Right atrium auricular region (tissue), 2 donors: Measurements from ENCODE around the gene CCL22. TPM values are rescaled to one million over a fixed set of nuclear protein-coding genes. Genes with fewer than 3 reads are reported as not detected.

Experiments
- DNase-seq: peaks from one replicate; pipeline ENCODE4 v3.0.0-alpha.2; 2019; ENCODE audit warnings: low spot score
- H3K27ac ChIP-seq, 2 donors: fragments of 200-600 bp; sonication (generic); 1 replicate in 1 of 2; 2 replicates in 1 of 2; pipeline ENCODE4 v1.5.1; 2016 to 2019
- H3K27me3 ChIP-seq, 2 donors: fragments of 200-600 bp; sonication (generic); one replicate each; pipeline versions ENCODE4 v1.5.1 to v1.6.0; 2017 to 2019
- H3K36me3 ChIP-seq: fragments of 200-600 bp; sonication (generic); one replicate; pipeline ENCODE4 v1.5.1; 2016
- H3K4me1 ChIP-seq, 2 donors: fragments of 200-600 bp; sonication (generic); one replicate each; pipeline versions ENCODE4 v1.5.1 to v1.6.0; 2017 to 2019
- H3K4me3 ChIP-seq, 2 donors: fragments of 200-600 bp; sonication (generic); 1 replicate in 1 of 2; 2 replicates in 1 of 2; pipeline ENCODE4 v1.5.1; 2017 to 2019; ENCODE audit warnings: mild to moderate bottlenecking in 1 of 2, moderate library complexity in 1 of 2
- H3K9me3 ChIP-seq, 2 donors: fragments of 200-600 bp; sonication (generic); one replicate each; pipeline ENCODE4 v1.5.1; 2019
- total RNA-seq, 2 donors: library from RNA; depleted of rRNA; stranded (reverse); fragments of >200 nt; gene quantifications; one replicate each; pipeline ENCODE4 v1.1.0, GENCODE V29; 2016
- TF ChIP-seq, protein P1 (sequence below), 2 donors: fragments of 200-600 bp; sonication (generic); IDR thresholded peaks; one replicate each; pipeline ENCODE4 v1.5.1; 2019; ENCODE audit warnings: antibody characterized with exemption in 2 of 2

The CCL22 gene, protein sequence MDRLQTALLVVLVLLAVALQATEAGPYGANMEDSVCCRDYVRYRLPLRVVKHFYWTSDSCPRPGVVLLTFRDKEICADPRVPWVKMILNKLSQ
- under 1 TPM in 1 of 2 donors, not detected in 1; 0.08 TPM for total RNA-seq

DNA sequence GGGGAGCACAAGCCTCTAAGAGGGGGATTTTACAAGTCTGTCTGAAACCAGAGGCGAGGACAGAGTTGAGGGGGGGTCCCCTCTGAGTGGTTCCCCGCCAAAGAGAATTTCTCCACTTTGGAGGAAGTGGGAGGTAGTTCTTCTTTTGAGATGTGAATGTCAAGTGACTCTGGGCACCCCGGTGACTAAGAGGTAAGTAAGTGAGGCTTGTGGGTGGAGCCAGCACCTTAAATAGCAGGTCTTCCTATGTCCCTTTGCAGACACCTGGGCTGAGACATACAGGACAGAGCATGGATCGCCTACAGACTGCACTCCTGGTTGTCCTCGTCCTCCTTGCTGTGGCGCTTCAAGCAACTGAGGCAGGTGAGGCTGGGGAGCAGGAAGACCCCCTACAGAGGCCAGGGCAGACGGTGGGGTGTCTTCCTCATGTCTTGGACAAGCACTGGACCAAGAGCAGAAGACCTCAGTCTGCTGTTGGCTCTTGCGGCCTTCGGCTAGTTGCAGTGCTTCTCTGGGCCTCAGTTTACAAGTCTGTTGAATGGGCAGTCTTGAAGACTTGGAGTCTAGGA is at the start of gene CCL22:
Gene CCL22, plus strand, starts transcription at position 257 of the 569 bp plus-strand sequence. Its CDS starts 34 bp downstream, at position 291.
- Histone ChIP-seq H3K27ac (no peak within 1 kb of the TSS), H3K4me3 (no peak within 1 kb of the TSS), H3K9me3 (no peaks in the 10 kb centered on the region), H3K27me3 (no peaks in the 10 kb centered on the region), H3K36me3 (no peaks in the 10 kb centered on the region), H3K4me1 (no peaks in the 10 kb centered on the region)
- no peak for DNase-seq
- TF ChIP-seq, protein P1, sequence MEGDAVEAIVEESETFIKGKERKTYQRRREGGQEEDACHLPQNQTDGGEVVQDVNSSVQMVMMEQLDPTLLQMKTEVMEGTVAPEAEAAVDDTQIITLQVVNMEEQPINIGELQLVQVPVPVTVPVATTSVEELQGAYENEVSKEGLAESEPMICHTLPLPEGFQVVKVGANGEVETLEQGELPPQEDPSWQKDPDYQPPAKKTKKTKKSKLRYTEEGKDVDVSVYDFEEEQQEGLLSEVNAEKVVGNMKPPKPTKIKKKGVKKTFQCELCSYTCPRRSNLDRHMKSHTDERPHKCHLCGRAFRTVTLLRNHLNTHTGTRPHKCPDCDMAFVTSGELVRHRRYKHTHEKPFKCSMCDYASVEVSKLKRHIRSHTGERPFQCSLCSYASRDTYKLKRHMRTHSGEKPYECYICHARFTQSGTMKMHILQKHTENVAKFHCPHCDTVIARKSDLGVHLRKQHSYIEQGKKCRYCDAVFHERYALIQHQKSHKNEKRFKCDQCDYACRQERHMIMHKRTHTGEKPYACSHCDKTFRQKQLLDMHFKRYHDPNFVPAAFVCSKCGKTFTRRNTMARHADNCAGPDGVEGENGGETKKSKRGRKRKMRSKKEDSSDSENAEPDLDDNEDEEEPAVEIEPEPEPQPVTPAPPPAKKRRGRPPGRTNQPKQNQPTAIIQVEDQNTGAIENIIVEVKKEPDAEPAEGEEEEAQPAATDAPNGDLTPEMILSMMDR (IDR thresholded peaks at IDR 0.05) = no peak

DNA sequence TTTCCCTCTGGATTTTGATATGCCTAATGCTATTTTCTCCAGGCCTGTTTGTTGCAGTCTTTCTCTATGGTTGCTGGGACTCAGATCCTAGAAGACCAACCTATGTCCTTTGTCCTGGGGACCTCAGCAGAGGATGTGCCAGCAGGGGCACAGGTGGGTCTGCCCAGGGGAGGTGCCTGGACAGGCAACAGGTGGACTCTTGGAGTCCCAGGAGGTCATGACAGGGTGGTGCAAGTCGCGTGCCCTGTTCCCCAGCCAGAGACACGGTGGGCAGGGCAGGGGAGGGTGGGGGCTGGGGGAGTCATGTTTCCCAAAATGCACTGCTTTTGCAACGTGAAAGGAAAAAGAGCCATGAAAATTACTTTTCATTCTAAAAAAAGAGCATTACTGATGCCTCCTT is 47.8 kb upstream of the CCL22 start:
- no peaks in the 10 kb centered on the region for H3K36me3 ChIP-seq
- H3K4me3 ChIP-seq = no peak overlapping the region
- TF ChIP-seq, protein P1 (IDR thresholded peaks at IDR 0.05) = no peak
- peak; percentile 36 for DNase-seq
- peaks cover 0 to 11% of the 10 kb centered on the region in 2 donors for H3K4me1 ChIP-seq
- no peaks in the 10 kb centered on the region for H3K9me3 ChIP-seq
- H3K27ac ChIP-seq = no peak overlapping the region
- no peaks in the 10 kb centered on the region for H3K27me3 ChIP-seq

DNA sequence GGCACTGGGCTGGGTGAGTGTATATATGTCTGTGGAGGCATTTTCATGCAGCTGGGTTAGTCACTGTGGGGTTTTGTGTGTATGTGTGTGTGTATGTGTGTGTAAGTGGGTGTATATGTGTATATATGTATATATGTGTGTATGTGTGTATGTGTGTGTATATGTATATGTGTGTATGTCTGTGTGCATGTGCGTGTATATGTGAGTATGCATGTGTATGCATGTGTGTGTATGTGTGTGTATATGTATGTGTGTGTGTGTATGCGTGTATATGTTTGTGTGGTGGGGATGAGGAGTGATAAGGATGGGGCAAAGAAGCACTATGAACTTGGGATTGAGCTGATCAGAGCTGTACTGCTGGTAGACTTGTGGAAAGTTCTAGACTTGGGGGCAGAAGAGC is 45.1 kb upstream of the CCL22 start:
- peaks cover 0 to 30% of the 10 kb centered on the region in 2 donors for H3K4me1 ChIP-seq
- H3K36me3 ChIP-seq = no peaks in the 10 kb centered on the region
- no peaks in the 10 kb centered on the region for H3K27me3 ChIP-seq
- no peaks in the 10 kb centered on the region for H3K9me3 ChIP-seq
- no peak for DNase-seq
- no peak overlapping the region for H3K4me3 ChIP-seq
- TF ChIP-seq, protein P1 (IDR thresholded peaks at IDR 0.05) = no peak
- H3K27ac ChIP-seq = no peak overlapping the region

DNA sequence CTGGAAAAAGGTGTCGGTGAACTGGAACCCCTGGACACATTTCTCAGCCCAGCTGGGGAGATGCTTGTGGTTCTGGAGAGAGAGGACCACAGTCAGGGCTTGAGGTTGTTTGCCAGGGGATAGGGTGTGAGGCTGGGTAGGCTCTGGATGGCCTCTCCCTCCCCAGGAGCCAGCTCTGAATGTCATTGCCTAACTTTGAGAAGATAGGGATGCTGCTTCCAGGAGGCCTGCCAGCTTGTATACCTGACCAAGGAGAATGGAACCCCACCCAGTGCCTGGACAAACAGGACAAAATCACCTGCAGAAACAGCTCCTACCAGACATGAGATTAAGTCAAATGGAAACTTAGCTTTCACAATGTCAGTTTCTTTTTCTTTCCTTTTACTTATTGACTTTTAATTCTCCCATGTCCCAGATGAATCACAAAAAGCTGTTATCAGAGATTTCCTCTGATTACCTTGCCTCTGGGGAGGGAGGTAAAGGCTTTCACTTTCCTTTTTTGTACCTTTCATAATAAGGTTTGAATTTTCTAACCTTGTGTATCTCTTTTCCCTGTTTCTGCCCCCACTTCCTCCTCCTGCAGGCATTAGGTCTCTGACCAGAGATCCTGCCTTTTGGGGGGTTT is 44.3 kb upstream of the CCL22 start:
- TF ChIP-seq, protein P1 (IDR thresholded peaks at IDR 0.05) = no peak
- Histone ChIP-seq H3K4me1 (peaks cover 0 to 32% of the 10 kb centered on the region in 2 donors), H3K27me3 (no peaks in the 10 kb centered on the region), H3K9me3 (no peaks in the 10 kb centered on the region), H3K27ac (no peak overlapping the region), H3K4me3 (no peak overlapping the region), H3K36me3 (no peaks in the 10 kb centered on the region)
- peak; percentile 52 for DNase-seq

DNA sequence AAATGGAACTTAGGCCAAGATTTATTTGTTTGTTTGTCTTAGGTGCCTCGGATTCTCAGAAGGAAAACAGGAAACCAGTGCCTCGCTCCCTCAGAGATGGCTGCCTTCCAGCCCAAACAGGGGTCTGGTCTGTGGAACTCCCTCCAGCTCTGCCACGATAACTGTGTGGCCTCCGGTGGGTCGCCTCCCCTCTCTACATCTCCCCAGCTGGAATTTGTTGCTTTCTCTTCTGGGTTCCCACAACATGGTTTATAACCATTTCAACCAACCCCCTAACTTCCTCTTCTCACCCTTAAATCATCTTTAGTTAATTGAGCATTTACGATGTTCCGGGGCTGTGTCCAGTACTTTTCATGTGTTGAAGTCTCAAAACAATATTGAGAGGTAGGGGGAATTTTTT is 43.2 kb upstream of the CCL22 start:
- Histone ChIP-seq H3K27me3 (no peaks in the 10 kb centered on the region), H3K27ac (no peak overlapping the region), H3K36me3 (no peaks in the 10 kb centered on the region), H3K9me3 (no peaks in the 10 kb centered on the region), H3K4me3 (no peak overlapping the region), H3K4me1 (peaks cover 0 to 32% of the 10 kb centered on the region in 2 donors)
- TF ChIP-seq, protein P1 (IDR thresholded peaks at IDR 0.05) = no peak
- DNase-seq = peak; percentile 47
